SU-DHL-6 (cell line): ENCODE data around the gene FBXO24.

Experiments
- H2AFZ ChIP-seq: fragments of 200-600 bp; sonication (generic); 2 replicates; pipeline ENCODE4 v1.6.1; 2014; ENCODE audit warnings: low read depth, mild to moderate bottlenecking, moderate library complexity, mixed read lengths, antibody characterized with exemption, low read length; ENCODE audit not compliant: severe bottlenecking
- H3F3A ChIP-seq: fragments of 200-600 bp; shearing (Covaris generic); 2 replicates; pipeline ENCODE4 v1.6.0; 2016; ENCODE audit warnings: antibody characterized with exemption, mild to moderate bottlenecking; ENCODE audit not compliant: insufficient read depth
- H3K27ac ChIP-seq: fragments of 200-600 bp; sonication (generic); 2 replicates; pipeline ENCODE4 v1.5.1; 2016; ENCODE audit warnings: low read depth, mild to moderate bottlenecking, low read length, moderate library complexity, mixed read lengths
- H3K27me3 ChIP-seq: fragments of 200-600 bp; sonication (generic), shearing (Covaris generic); 2 replicates; pipeline ENCODE4 v1.6.0; 2014; ENCODE audit warnings: mild to moderate bottlenecking, low read length
- H3K36me3 ChIP-seq: fragments of 200-600 bp; sonication (generic); 2 replicates; pipeline ENCODE4 v1.6.1; 2014; ENCODE audit warnings: mild to moderate bottlenecking, low read length, mixed read lengths
- H3K4me2 ChIP-seq: fragments of 300-600, 200-600 bp; shearing (Covaris generic), sonication (generic); 2 replicates; pipeline ENCODE4 v1.6.0; 2014; ENCODE audit warnings: low read length, low read depth, mild to moderate bottlenecking; ENCODE audit not compliant: poor library complexity, severe bottlenecking
- H3K4me3 ChIP-seq: fragments of 200-600 bp; sonication (generic); 2 replicates; pipeline ENCODE4 v1.5.1; 2014; ENCODE audit warnings: antibody characterized with exemption, low read length, mild to moderate bottlenecking, mixed read lengths; ENCODE audit not compliant: insufficient read depth, poor library complexity, severe bottlenecking
- H3K79me2 ChIP-seq: fragments of 200-600 bp; sonication (generic); 2 replicates; pipeline ENCODE4 v1.6.1; 2014; ENCODE audit warnings: mild to moderate bottlenecking, low read length, moderate library complexity; ENCODE audit not compliant: insufficient read depth
- H3K9ac ChIP-seq: fragments of 200-600 bp; sonication (generic); 2 replicates; pipeline ENCODE4 v1.7.0; 2014; ENCODE audit warnings: mild to moderate bottlenecking, low read length
- H3K9me2 ChIP-seq: fragments of 200-600 bp; sonication (generic); replicated peaks from 2 replicates; pipeline ENCODE4 v1.6.1; 2014; ENCODE audit warnings: low read length; ENCODE audit not compliant: insufficient read depth
- H3K9me3 ChIP-seq: fragments of 200-600 bp; sonication (generic); 2 replicates; pipeline ENCODE4 v1.6.1; 2014; ENCODE audit warnings: low read length, mixed read lengths; ENCODE audit not compliant: insufficient read depth
- H4K20me1 ChIP-seq: fragments of 200-600 bp; sonication (generic); 2 replicates; pipeline ENCODE4 v1.6.1; 2014; ENCODE audit warnings: low read depth, mild to moderate bottlenecking, antibody characterized with exemption, low read length, moderate library complexity, mixed read lengths
- CTCF ChIP-seq: fragments of 200-600 bp; sonication (generic); IDR thresholded peaks from one replicate; pipeline ENCODE4 v1.5.1; 2017; ENCODE audit warnings: antibody characterized with exemption, mild to moderate bottlenecking, low read length, moderate library complexity; ENCODE audit not compliant: insufficient read depth, poor library complexity, severe bottlenecking
- EZH2phosphoT487 ChIP-seq: fragments of 200-600 bp; sonication (generic), shearing (Covaris generic); conservative IDR thresholded peaks from 2 replicates; pipeline ENCODE4 v1.6.1; 2018; ENCODE audit warnings: mild to moderate bottlenecking, antibody characterized with exemption, low read length, moderate library complexity, mixed read lengths

The FBXO24 gene

GRCh38 chr7:100545360-100546128 is 40.6 kb upstream of the FBXO24 start:
- TF ChIP-seq CTCF (no peak), EZH2phosphoT487 (no peak)
- Histone ChIP-seq H3K9me3 (no peaks in the 10 kb centered on the region), H4K20me1 (no peaks in the 10 kb centered on the region), H3K27me3 (no peaks in the 10 kb centered on the region), H3K27ac (no peak overlapping the region), H3K79me2 (no peaks in the 10 kb centered on the region), H3K4me3 (no peak overlapping the region), H3K9me2 (no peaks in the 10 kb centered on the region), H3K4me2 (no peak overlapping the region), H3K9ac (0 out of 2 replicates have a peak overlapping the region, but pooled peaks have one; percentile 1), H3K36me3 (no peaks in the 10 kb centered on the region), H3F3A (0 out of 2 replicates have a peak, but pooled peaks cover 4% of the 10 kb centered on the region), H2AFZ (no peak overlapping the region)

- H3K4me3 ChIP-seq: no peak overlapping the region
- no peak overlapping the region for H3K27ac ChIP-seq
- H3F3A ChIP-seq: 0 out of 2 replicates have a peak, but pooled peaks cover 4% of the 10 kb centered on the region
- 0 out of 2 replicates have a peak overlapping the region, but pooled peaks have one; percentile 1 for H3K9ac ChIP-seq
- H3K79me2 ChIP-seq: no peaks in the 10 kb centered on the region
- no peak for TF ChIP-seq CTCF
- TF ChIP-seq EZH2phosphoT487: no peak
- no peaks in the 10 kb centered on the region for H3K9me3 ChIP-seq
- H3K36me3 ChIP-seq: no peaks in the 10 kb centered on the region
- no peaks in the 10 kb centered on the region for H3K9me2 ChIP-seq
- no peaks in the 10 kb centered on the region for H4K20me1 ChIP-seq
- no peak overlapping the region for H3K4me2 ChIP-seq
- H3K27me3 ChIP-seq: no peaks in the 10 kb centered on the region
- H2AFZ ChIP-seq: no peak overlapping the region
Observed at GRCh38 chr7:100546129-100546925, 39.8 kb upstream of the FBXO24 start.

- TF ChIP-seq EZH2phosphoT487 (no peak), CTCF (no peak)
- H3K36me3 ChIP-seq: no peaks in the 10 kb centered on the region
- no peaks in the 10 kb centered on the region for H3K27me3 ChIP-seq
- H3K9me3 ChIP-seq: no peaks in the 10 kb centered on the region
- no peak overlapping the region for H3K27ac ChIP-seq
- no peaks in the 10 kb centered on the region for H4K20me1 ChIP-seq
- H3K9me2 ChIP-seq: no peaks in the 10 kb centered on the region
- no peaks in the 10 kb centered on the region for H3K79me2 ChIP-seq
- H3K4me2 ChIP-seq: no peak overlapping the region
- H3K4me3 ChIP-seq: no peak overlapping the region
- 0 out of 2 replicates have a peak, but pooled peaks cover 4% of the 10 kb centered on the region for H3F3A ChIP-seq
- H3K9ac ChIP-seq: no peak overlapping the region
- no peak overlapping the region for H2AFZ ChIP-seq
Observed at GRCh38 chr7:100546926-100547800, 39.0 kb upstream of the FBXO24 start.
